SK-N-MC (cell line): ENCODE measurements around the gene KHDC3L.
"Not testable (repeated sequence)": the region's sequence is repeated elsewhere in the genome, so short reads cannot be mapped to it uniquely, and the experiment has no call there.

Experiments
- EZH2 ChIP-seq: fragments of 200-600 bp; sonication (generic); IDR thresholded peaks from one replicate; pipeline ENCODE4 v1.6.1; 2017; ENCODE audit warnings: antibody characterized with exemption
- POLR2AphosphoS5 ChIP-seq: IDR thresholded peaks from 2 replicates; pipeline ENCODE4 v1.6.1; 2012; ENCODE audit warnings: mild to moderate bottlenecking, low read depth, low read length, borderline replicate concordance

GRCh38 chr6:73381531-73381930 lies 19.1 kb downstream of the KHDC3L start:
- TF ChIP-seq EZH2, POLR2AphosphoS5: not testable (repeated sequence)
